ENCODE results near the gene POLDIP3.

POLDIP3 gene

GRCh38 chr22:42614312-42615091 is at the start of gene POLDIP3:
POLDIP3 (minus strand) TSS chr22:42614883; CDS start chr22:42614857, 26 bp downstream.
- peak; percentile 98 for DNase-seq (ENCODE audit: low read depth)

- peak; percentile 73 for DNase-seq (ENCODE audit: low read depth)
Measured at GRCh38 chr22:42661985-42662831, 47.5 kb upstream of the POLDIP3 start.

GRCh38 chr22:42656578-42656977 is 41.9 kb upstream of the POLDIP3 start:
- no peak for DNase-seq (ENCODE audit: low read depth)

- DNase-seq (ENCODE audit: low read depth) = no peak
Measured at GRCh38 chr22:42655693-42656092, 41.0 kb upstream of the POLDIP3 start.

GRCh38 chr22:42654436-42655073 is 39.9 kb upstream of the POLDIP3 start:
- no peak for DNase-seq (ENCODE audit: low read depth)

- no peak for DNase-seq (ENCODE audit: low read depth)
Measured at GRCh38 chr22:42653999-42654398, 39.3 kb upstream of the POLDIP3 start.

GRCh38 chr22:42651134-42651533 is 36.5 kb upstream of the POLDIP3 start:
- DNase-seq (ENCODE audit: low read depth) = no peak

- peak; percentile 63 for DNase-seq (ENCODE audit: low read depth)
Measured at GRCh38 chr22:42649246-42650099, 34.8 kb upstream of the POLDIP3 start, which contains the start of gene CYB5R3. CYB5R3 (minus strand) TSS chr22:42649392; CDS start chr22:42649315, 77 bp downstream.

GRCh38 chr22:42648368-42649245 is 33.9 kb upstream of the POLDIP3 start:
- DNase-seq (ENCODE audit: low read depth) = no peak

GRCh38 chr22:42648017-42648367 is 33.3 kb upstream of the POLDIP3 start:
- DNase-seq (ENCODE audit: low read depth) = no peak

- DNase-seq (ENCODE audit: low read depth) = no peak
Measured at GRCh38 chr22:42646569-42647525, 32.2 kb upstream of the POLDIP3 start.

GRCh38 chr22:42645938-42646568 is 31.4 kb upstream of the POLDIP3 start:
- DNase-seq (ENCODE audit: low read depth) = no peak

- no peak for DNase-seq (ENCODE audit: low read depth)
Measured at GRCh38 chr22:42645341-42645937, 30.8 kb upstream of the POLDIP3 start.

- no peak for DNase-seq (ENCODE audit: low read depth)
Measured at GRCh38 chr22:42644422-42645340, 30.0 kb upstream of the POLDIP3 start.

GRCh38 chr22:42643634-42644421 is 29.1 kb upstream of the POLDIP3 start:
- no peak for DNase-seq (ENCODE audit: low read depth)

- DNase-seq (ENCODE audit: low read depth) = no peak
Measured at GRCh38 chr22:42642806-42643633, 28.3 kb upstream of the POLDIP3 start.
